GM12873 (cell line): ENCODE measurements around the gene CREB3L2.

ENCODE experiments used
- TF ChIP-seq, protein P1 (sequence below): IDR thresholded peaks from 2 replicates; pipeline ENCODE4 v1.5.1; 2012; ENCODE audit warnings: low read depth, mild to moderate bottlenecking, moderate library complexity, low read length, control low read depth; ENCODE audit not compliant: insufficient read depth; ENCODE audit errors: missing control alignments

CREB3L2 gene

DNA sequence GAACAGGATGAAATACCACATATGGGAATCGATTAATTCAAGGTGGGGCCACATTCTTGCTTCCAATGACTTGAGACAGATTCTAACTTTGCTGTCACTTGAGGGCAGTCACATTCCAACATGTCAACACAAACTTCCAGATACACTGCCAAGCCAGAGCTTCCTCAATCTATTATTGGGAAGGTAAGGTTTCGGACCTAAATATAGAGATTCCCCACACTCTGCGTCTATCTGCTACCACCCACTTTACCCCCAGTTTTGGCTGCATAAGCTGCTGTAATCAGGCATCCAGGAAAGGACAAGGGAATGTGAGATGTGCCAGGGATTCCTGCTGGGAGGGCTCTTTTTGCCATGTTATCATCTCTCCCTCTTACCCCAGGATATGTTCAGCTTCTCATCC lies 134.6 kb downstream of the CREB3L2 start:
- TF ChIP-seq, protein P1, sequence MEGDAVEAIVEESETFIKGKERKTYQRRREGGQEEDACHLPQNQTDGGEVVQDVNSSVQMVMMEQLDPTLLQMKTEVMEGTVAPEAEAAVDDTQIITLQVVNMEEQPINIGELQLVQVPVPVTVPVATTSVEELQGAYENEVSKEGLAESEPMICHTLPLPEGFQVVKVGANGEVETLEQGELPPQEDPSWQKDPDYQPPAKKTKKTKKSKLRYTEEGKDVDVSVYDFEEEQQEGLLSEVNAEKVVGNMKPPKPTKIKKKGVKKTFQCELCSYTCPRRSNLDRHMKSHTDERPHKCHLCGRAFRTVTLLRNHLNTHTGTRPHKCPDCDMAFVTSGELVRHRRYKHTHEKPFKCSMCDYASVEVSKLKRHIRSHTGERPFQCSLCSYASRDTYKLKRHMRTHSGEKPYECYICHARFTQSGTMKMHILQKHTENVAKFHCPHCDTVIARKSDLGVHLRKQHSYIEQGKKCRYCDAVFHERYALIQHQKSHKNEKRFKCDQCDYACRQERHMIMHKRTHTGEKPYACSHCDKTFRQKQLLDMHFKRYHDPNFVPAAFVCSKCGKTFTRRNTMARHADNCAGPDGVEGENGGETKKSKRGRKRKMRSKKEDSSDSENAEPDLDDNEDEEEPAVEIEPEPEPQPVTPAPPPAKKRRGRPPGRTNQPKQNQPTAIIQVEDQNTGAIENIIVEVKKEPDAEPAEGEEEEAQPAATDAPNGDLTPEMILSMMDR = no peak

DNA sequence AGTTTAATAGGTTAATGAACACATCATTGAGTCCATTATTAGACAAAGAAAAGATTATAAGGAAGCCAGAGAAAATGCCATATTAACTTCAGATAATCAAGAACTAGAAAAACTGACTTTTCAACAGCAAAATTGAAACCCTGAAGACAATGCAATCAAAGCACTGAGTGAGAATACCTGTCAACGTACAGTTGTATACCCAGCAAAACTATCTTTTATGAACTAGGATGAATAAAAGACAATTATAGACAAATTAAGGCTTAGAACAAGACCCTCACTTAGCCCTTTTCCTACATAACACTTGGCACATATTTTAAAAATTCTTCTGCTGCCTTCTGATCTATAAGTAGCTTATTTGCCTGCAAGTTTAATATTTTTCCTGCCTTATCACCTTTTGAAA lies 136.1 kb downstream of the CREB3L2 start:
- TF ChIP-seq, protein P1 = no peak

DNA sequence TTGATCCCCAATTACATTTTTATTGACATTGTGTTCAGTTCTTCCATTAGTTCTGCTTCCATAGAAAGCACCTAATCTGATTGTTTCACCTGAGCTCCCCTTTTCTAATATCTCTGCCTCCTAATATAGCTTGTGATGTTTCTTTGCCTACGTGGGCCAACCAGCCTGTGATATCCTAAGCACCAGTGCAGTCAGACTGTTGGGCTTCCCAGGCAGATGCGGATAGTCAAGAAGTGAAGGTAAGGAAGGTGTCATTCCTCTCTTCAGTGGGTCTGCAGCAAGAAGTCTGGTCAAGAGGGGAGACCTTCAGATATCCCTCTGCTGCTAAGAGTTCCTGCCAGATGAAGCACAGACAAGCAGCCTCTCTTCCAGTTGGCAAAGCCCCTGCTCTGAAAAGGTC lies 138.9 kb downstream of the CREB3L2 start:
- TF ChIP-seq, protein P1 = no peak

DNA sequence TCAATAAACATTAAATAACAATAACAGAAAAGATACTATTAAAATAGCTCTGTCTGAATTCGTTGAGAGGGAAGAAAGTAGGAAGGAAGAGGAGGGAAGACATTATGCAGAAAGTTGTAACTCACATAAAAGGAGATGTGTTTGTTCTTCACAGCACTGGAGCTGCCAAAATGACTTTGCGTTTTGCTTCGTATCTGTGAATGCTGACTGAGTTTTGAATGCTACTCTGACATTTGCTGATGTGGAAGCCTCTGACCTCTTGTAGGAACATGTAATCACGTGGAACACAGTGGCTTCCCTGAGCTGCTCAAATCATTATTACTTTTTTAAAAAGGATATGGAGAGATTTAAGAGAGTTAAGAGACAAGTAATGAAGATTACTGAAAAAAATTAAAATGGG lies 139.5 kb downstream of the CREB3L2 start:
- TF ChIP-seq, protein P1 = no peak

DNA sequence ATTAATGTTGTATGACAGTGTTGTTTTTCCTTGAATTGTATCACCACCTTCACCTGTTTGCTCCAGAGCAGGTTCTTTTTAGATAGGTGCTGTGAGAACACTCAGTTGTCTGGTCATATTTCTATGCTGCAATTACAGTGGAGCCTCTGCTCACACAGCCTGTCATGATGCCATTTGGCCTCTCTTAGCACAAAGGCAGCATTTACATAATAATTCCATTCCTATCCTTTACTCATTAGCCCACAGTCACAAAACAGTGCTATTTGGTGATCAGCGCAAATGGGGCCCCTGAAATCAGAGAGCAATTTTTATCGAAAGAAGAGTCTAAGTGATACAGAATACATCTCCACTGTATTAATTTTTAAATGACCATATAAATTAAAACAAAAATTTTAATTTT lies 141.3 kb downstream of the CREB3L2 start:
- TF ChIP-seq, protein P1 = no peak

DNA sequence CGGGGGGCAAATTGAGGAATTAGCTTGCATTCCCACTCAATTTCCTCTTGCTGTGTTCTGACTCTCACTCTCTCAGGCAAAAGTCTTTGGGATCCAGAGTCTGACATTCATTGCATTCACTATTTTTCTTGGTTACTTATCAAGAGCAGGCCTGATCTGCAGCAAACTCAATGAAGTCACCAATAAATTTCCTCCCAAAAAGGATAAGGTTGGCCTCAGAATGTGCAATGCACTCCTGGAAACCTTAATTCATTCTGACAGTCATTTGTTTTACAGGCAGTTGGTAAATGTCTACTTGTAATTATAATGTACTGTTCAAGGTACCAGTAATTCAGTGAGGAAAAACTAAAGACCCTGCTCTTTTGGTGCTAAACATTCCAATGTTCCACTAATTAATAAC lies 148.8 kb downstream of the CREB3L2 start:
- TF ChIP-seq, protein P1 = no peak

DNA sequence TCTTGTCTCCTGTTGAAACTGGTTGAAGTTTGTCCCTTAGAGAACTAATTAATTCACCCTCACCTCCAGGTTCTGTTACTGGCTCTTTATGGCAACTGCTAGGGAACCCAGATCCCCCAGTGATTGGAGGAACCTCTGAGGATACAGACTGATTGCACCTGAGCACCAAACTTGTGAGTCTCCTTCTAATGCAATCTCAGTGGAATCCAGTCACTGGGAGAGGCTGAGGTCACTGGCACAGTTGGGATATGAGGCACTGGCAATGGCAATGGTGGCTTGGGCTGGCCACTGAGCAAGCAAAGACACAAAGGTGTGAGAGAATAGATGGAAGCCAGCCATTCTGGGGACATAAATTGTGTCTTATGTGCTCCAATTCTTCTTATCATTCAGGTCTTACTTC lies 149.8 kb downstream of the CREB3L2 start:
- TF ChIP-seq, protein P1 = no peak
